NCI-H510A (cell line): ENCODE data around the gene BAIAP2L2.

Source experiments
- DNase-seq: peaks from one replicate; lab custom pipeline; 2025; lab: John Stamatoyannopoulos, UW

The BAIAP2L2 gene

GRCh38 chr22:38107692-38108515, 2.6 kb downstream of the BAIAP2L2 start:
- DNase-seq: no peak

- no peak for DNase-seq
Measured at GRCh38 chr22:38106814-38107578, 3.5 kb downstream of the BAIAP2L2 start.

GRCh38 chr22:38104084-38104483, 6.4 kb downstream of the BAIAP2L2 start:
- DNase-seq: no peak

GRCh38 chr22:38103641-38104040, 6.8 kb downstream of the BAIAP2L2 start:
- no peak for DNase-seq

GRCh38 chr22:38098410-38099249, 11.9 kb downstream of the BAIAP2L2 start:
- no peak for DNase-seq

- DNase-seq: no peak
Measured at GRCh38 chr22:38097557-38098409, 12.7 kb downstream of the BAIAP2L2 start.

GRCh38 chr22:38097058-38097457, 13.4 kb downstream of the BAIAP2L2 start:
- DNase-seq: no peak

- no peak for DNase-seq
Measured at GRCh38 chr22:38089474-38089851, 21.0 kb downstream of the BAIAP2L2 start.

GRCh38 chr22:38088629-38089473, 21.6 kb downstream of the BAIAP2L2 start:
- no peak for DNase-seq

- DNase-seq: no peak
Measured at GRCh38 chr22:38087855-38088254, 22.6 kb downstream of the BAIAP2L2 start.

- no peak for DNase-seq
Measured at GRCh38 chr22:38086942-38087341, 23.5 kb downstream of the BAIAP2L2 start.

GRCh38 chr22:38086001-38086845, 24.3 kb downstream of the BAIAP2L2 start:
- DNase-seq: no peak

GRCh38 chr22:38085501-38085900, 25.0 kb downstream of the BAIAP2L2 start:
- DNase-seq: no peak

- no peak for DNase-seq
Measured at GRCh38 chr22:38085056-38085455, 25.4 kb downstream of the BAIAP2L2 start.

- no peak for DNase-seq
Measured at GRCh38 chr22:38083931-38084631, 26.4 kb downstream of the BAIAP2L2 start, which contains the start of gene SLC16A8. TSS of gene SLC16A8 (minus strand) at chr22:38084184. CDS start at chr22:38082873, 1,311 bp downstream.

- no peak for DNase-seq
Measured at GRCh38 chr22:38082986-38083710, 27.3 kb downstream of the BAIAP2L2 start.

GRCh38 chr22:38081941-38082828, 28.3 kb downstream of the BAIAP2L2 start:
- DNase-seq: no peak
